Activated CD8-positive, alpha-beta memory T cell treated with anti-CD3 and anti-CD28 coated beads, Interleukin-2, amount 10 ng/mL, durations not matched to agents 7 days and 5 days (primary cell): ENCODE measurements around the gene ZFYVE26. TPM values are rescaled to one million over a fixed set of nuclear protein-coding genes. Genes with fewer than 3 reads are reported as not detected.

Experiments
- ATAC-seq: fragments of 150-1000 bp; cut with Tn5 transposase; one replicate; pipeline ENCODE4 v1.10.0; 2021; ENCODE audit warnings: moderate library complexity
- CTCF ChIA-PET: fragments of 350-600 bp; sonication (Branson Sonifier 250); formaldehyde crosslinking; loops from one replicate; lab custom pipeline; 2021; ENCODE audit warnings: antibody characterized with exemption; lab: Charles Lee
- DNase-seq: peaks from one replicate; pipeline ENCODE4 v3.0.0-alpha.2; 2020
- H3K27ac Mint-ChIP-seq: one replicate; pipeline ENCODE4 v1.8.0; 2021; ENCODE audit warnings: mild to moderate bottlenecking, mixed read lengths
- H3K27me3 Mint-ChIP-seq: one replicate; pipeline ENCODE4 v1.8.0; 2021; ENCODE audit warnings: mixed read lengths
- H3K36me3 Mint-ChIP-seq: one replicate; pipeline ENCODE4 v1.8.0; 2021; ENCODE audit warnings: mild to moderate bottlenecking, mixed read lengths
- H3K4me1 Mint-ChIP-seq: one replicate; pipeline ENCODE4 v1.8.0; 2021; ENCODE audit warnings: mixed read lengths
- H3K4me3 Mint-ChIP-seq: one replicate; pipeline ENCODE4 v1.8.0; 2021; ENCODE audit warnings: mild to moderate bottlenecking, moderate library complexity, mixed read lengths
- H3K9me3 Mint-ChIP-seq: one replicate; pipeline ENCODE4 v1.8.0; 2022; ENCODE audit warnings: low read depth, mixed read lengths
- total RNA-seq, 2 experiments: library from RNA; stranded (reverse); gene quantifications; one replicate each; pipeline ENCODE4 v1.2.3, GENCODE V29; 2021

Gene ZFYVE26
- 10 to 100 TPM; 25.3 to 27.0 TPM for total RNA-seq

DNA sequence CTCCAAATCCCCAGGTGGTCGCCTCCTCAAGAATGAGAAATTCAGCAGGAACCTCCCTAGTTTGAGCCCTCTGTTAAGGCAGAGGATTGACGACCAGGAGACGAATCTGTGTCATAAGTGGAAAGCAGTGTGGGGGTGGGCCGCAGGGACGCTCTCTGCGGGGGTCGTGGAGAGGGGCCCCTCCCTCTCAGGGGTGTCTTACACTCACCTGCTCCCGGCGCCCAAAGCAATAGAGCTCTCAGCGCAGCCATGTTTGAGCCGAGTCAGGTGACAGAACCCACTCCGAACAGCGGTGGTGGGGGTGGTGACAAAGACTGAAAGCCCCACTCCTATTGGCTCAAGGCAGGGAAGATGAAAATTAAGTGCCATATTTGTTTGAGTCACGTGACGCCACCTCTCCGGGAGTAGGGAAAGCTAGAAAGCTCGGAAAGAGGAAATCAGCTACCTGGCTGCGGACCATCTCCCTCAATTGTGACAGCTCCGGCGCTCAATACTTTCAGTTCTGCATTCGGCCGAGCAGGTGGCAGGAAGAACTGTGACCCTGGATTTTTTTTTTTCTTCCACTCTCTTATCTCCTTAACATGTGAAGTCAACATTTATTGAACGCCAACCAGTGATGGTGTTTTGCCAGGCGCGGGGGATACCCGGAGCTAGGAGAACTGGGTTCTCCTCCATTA lies at the start of gene ZFYVE26:
ZFYVE26 (minus strand) TSS at position 265 of the 677 bp plus-strand sequence. CDS start 627 bp downstream, outside the sequence.
- no peaks in the 10 kb centered on the region for H3K9me3 Mint-ChIP-seq
- H3K27me3 Mint-ChIP-seq: no peaks in the 10 kb centered on the region
- ATAC-seq (peak; percentile 93), DNase-seq (peak; percentile 96)
- H3K4me1 Mint-ChIP-seq: peaks cover 54% of the 10 kb centered on the region
- peak within 1 kb of the TSS; percentile 95 for H3K27ac Mint-ChIP-seq
- H3K36me3 Mint-ChIP-seq: peaks cover 5% of the 10 kb centered on the region
- CTCF ChIA-PET: interaction anchor here (0.7 kb wide), 1 partner anchor 468 kb away, joined by 3 read pairs; no protein-coding TSS in a partner anchor
- H3K4me3 Mint-ChIP-seq: peak within 1 kb of the TSS; percentile 91

DNA sequence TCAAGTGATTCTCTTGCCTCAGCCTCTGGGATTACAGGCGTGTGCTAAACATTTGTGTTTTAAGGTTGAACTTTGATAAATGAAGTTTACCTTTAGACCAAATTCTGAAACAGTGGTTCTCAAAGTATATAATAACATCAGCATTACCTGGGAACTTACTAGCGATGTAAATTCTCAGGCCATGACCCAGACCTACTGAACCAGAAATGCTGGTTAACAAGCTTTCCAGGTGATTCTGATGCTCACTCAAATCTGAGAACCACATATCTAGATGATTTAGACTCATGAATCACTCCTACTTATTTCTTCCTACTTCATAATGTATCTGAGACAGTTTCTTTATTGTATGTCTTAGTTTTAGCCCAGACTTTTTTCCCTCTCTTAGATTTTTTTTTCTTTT lies 46.8 kb upstream of the ZFYVE26 start:
- peaks cover 7% of the 10 kb centered on the region for H3K4me1 Mint-ChIP-seq
- H3K27ac Mint-ChIP-seq: no peak overlapping the region
- no peaks in the 10 kb centered on the region for H3K27me3 Mint-ChIP-seq
- H3K9me3 Mint-ChIP-seq: peaks cover 4% of the 10 kb centered on the region
- peaks cover 25% of the 10 kb centered on the region for H3K36me3 Mint-ChIP-seq
- H3K4me3 Mint-ChIP-seq: no peak overlapping the region
- CTCF ChIA-PET: no interaction called here
- DNase-seq (no peak), ATAC-seq (no peak)

DNA sequence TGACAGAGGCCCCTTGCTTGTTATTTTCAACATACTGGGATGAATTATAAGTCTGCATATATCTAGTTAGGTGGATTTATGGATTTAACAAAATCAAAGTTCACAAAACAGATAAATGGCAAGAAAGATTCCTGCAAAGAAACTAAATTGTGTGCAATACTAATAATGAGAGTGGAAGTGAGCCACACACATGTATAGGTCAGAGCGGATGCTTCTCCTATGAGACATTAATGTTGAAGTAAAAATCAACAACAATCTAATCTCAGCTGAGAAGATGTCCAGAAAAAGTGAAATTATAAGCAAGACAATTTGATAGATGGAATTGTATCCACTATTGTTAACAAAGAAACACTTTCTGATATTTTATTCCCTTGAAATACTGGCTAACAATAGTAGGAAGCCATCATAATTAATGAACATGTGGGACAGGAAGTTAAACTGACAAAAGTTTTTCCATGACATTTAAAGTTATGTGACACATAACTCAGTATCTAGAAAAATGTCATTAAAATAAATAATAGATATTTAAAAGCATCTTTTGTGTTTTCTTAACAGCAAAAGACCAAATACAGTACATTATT lies 42.9 kb upstream of the ZFYVE26 start:
- no peak overlapping the region for H3K4me3 Mint-ChIP-seq
- CTCF ChIA-PET: no interaction called here
- no peaks in the 10 kb centered on the region for H3K27me3 Mint-ChIP-seq
- H3K36me3 Mint-ChIP-seq: peaks cover 2% of the 10 kb centered on the region
- H3K4me1 Mint-ChIP-seq: peaks cover 12% of the 10 kb centered on the region
- no peaks in the 10 kb centered on the region for H3K9me3 Mint-ChIP-seq
- H3K27ac Mint-ChIP-seq: no peak overlapping the region
- ATAC-seq (no peak), DNase-seq (no peak)

DNA sequence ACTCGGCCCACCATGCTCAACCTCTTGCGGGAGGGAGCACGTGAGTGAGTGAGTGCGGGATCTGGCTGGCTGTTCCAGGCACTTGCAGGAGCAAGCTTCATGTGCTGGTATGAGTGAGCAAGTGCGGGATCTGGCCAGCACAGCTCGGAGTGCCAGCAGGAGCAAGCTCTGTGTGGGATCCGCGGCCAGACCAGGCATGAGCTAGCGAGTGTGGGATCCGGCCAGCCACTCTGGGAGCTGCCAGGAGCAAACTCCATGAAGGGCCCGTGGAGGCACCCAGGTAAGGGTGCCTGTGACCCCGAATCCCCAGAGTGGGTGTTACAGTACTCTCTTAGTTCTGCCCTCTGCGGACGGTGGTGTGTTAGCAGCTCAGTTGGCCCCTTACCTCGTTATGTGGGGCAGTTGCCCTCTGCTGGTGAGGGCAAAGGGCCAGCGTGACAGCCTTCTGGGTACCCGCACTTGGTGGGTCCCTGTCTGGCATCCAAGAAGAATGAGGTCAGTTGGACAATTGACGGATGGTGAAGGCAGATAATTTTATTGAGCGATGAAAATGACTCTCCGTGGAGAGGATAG lies 41.5 kb upstream of the ZFYVE26 start:
- no peaks in the 10 kb centered on the region for H3K9me3 Mint-ChIP-seq
- peaks cover 2% of the 10 kb centered on the region for H3K36me3 Mint-ChIP-seq
- peaks cover 9% of the 10 kb centered on the region for H3K4me1 Mint-ChIP-seq
- no peak overlapping the region for H3K27ac Mint-ChIP-seq
- DNase-seq (no peak), ATAC-seq (no peak)
- no peak overlapping the region for H3K4me3 Mint-ChIP-seq
- H3K27me3 Mint-ChIP-seq: no peaks in the 10 kb centered on the region
- CTCF ChIA-PET: no interaction called here

DNA sequence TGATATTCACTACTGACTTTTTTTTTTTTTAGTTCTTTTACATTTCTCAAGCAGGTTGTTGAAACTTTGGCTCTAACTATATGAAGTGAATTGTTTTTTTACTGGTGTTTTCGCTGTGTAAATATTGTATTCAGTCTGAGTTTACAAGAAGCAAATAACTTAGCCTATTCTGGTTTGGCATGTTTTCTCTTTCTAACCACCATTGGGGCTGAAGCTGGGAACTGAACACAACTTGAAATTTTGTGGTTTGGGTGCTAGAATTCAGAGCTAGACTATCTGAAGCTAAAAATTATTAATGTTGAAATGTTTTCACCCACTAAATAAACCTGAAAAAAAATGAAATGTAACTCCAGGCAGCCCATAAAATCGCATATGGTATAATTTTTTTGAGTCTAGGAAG lies 40.4 kb upstream of the ZFYVE26 start:
- Mint-ChIP-seq H3K36me3 (peaks cover 2% of the 10 kb centered on the region), H3K27ac (no peak overlapping the region), H3K4me3 (no peak overlapping the region), H3K4me1 (peaks cover 9% of the 10 kb centered on the region), H3K9me3 (no peaks in the 10 kb centered on the region), H3K27me3 (no peaks in the 10 kb centered on the region)
- no peak for DNase-seq
- CTCF ChIA-PET: no interaction called here
- no peak for ATAC-seq

DNA sequence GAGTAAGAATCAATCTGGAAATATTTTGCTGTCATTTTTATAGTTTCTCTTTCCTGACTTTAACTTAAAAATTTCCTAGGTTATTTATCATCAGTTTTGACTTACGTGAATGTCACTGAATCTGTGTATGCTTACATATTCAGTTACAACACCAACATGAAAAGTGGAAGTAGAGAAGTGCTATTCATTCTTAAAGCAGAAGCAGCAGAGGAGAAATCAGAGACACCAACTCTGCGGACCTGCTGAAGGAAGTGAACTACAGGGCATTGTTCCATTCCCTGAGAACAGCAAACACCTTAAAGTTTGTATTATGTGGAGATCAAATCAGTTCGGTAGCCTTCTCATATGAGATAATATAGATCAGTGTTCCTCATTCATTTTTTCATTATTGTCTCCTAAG lies 37.3 kb upstream of the ZFYVE26 start:
- DNase-seq (no peak), ATAC-seq (no peak)
- no peaks in the 10 kb centered on the region for H3K27me3 Mint-ChIP-seq
- H3K4me3 Mint-ChIP-seq: no peak overlapping the region
- peaks cover 6% of the 10 kb centered on the region for H3K4me1 Mint-ChIP-seq
- H3K36me3 Mint-ChIP-seq: peaks cover 7% of the 10 kb centered on the region
- no peak overlapping the region for H3K27ac Mint-ChIP-seq
- H3K9me3 Mint-ChIP-seq: no peaks in the 10 kb centered on the region
- CTCF ChIA-PET: no interaction called here

DNA sequence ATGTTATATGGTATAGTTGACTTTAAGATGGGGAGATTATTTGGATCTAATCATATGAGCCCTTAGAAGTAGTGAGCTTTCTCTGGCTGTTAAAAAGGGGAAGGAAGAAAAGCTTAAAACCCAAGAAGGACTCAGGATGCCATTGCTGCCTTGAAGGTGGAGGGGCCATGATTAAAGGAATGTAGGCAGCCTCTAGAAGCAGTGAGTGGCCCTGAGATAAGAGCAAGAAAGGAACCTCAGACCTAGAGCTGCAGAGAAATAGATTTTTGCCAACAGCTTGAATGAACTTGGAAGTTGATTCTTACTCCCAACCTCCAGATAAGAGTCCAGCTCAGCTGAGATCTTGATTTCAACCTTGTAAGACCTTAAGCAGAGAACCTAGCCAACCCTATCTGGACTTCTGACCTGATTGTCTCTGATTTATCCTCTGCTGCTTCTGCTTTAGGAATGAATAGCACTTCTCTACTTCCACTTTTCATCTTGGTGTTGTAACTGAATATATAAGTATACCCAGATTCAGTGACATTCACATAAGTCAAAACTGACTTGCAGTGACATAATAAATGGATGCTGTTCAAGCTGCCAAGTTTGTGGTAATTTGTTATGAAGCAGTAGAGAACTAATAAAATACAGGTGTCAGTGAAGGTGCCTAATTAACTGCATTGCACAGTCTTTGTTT lies 36.7 kb upstream of the ZFYVE26 start:
- CTCF ChIA-PET: no interaction called here

DNA sequence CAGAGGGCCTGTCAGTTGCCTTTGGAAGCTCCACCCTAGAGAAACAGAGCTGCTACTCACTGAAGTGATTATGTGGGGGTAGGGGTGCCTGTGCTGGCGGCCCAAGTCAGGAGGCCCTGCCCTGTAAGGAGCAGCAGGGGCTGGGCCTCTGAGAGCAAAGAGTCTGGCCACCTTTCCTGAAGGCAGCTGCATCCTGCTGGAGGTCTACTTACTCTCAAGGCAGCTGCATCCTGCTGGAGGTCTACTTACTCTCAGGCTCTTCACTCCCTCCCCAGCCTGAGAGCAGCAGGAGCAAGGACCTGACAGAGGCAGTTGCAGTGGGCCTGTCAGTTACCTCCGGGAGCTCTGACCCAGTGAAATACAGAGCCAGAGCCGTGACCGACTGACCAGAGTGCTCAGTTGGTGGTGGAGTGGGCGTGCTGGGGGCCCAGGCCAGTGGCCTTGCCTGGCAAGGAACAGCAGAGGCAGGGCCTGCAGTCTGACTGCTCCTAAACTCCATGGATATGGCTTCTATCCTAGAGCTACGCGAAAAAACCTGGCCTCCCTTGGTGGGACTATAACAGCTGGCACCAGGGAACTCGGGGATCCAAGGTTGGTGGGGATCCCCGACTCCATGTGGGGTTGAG lies 35.5 kb upstream of the ZFYVE26 start:
- Mint-ChIP-seq H3K36me3 (peaks cover 17% of the 10 kb centered on the region), H3K9me3 (peaks cover 5% of the 10 kb centered on the region), H3K27ac (no peak overlapping the region), H3K4me1 (peaks cover 4% of the 10 kb centered on the region), H3K4me3 (no peak overlapping the region), H3K27me3 (no peaks in the 10 kb centered on the region)
- CTCF ChIA-PET: no interaction called here
- ATAC-seq (no peak), DNase-seq (no peak)

More for the DNA sequence above, 36.7 kb upstream of the ZFYVE26 start:
- DNase-seq: no peak
- Mint-ChIP-seq H3K27ac (no peak overlapping the region), H3K4me1 (peaks cover 6% of the 10 kb centered on the region), H3K4me3 (no peak overlapping the region), H3K27me3 (no peaks in the 10 kb centered on the region), H3K9me3 (peaks cover 5% of the 10 kb centered on the region), H3K36me3 (peaks cover 10% of the 10 kb centered on the region)
- no peak for ATAC-seq

DNA sequence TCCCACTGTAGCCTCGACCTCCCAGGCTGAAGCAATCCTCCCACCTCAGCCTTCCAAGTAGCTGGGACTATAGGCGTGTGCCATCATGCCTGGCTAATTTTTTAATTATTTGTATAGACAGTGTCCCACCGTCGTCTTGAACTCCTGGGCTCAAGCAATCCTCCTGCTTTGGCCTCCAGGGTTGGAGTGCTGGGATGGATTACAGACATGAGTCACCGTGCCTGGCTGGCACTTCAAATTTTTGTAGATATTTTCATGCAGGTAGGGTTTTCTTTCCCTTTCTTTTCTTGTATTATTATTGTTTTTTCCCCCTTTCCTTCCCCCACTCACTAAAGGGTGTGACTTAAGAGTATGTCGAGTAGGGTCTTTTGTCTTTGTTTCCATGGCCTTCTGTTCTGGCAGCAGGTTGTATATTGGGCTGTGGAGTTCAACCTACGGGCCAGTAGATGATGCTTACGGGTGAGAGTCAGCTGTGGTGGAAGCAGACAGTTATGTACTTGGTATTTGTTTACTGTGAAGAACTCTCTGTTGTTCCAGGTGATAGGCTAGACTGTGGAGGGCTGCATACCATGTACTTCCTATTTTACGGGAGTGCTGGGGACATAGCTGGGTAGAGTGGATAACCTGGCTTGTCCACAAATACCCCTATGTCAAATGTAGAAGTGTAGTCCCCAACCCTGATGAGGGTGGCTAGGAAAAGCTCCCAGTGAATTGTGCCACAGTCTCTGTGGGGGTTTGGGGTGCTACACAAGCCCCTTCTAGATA lies 33.9 kb upstream of the ZFYVE26 start:
- Mint-ChIP-seq H3K4me3 (no peak overlapping the region), H3K9me3 (peaks cover 7% of the 10 kb centered on the region), H3K27ac (no peak overlapping the region), H3K4me1 (no peaks in the 10 kb centered on the region), H3K36me3 (peaks cover 25% of the 10 kb centered on the region), H3K27me3 (no peaks in the 10 kb centered on the region)
- ATAC-seq (no peak), DNase-seq (no peak)
- CTCF ChIA-PET: interaction anchor here (1.5 kb wide), 1 partner anchor 23 kb away, joined by 3 read pairs; no protein-coding TSS in a partner anchor

DNA sequence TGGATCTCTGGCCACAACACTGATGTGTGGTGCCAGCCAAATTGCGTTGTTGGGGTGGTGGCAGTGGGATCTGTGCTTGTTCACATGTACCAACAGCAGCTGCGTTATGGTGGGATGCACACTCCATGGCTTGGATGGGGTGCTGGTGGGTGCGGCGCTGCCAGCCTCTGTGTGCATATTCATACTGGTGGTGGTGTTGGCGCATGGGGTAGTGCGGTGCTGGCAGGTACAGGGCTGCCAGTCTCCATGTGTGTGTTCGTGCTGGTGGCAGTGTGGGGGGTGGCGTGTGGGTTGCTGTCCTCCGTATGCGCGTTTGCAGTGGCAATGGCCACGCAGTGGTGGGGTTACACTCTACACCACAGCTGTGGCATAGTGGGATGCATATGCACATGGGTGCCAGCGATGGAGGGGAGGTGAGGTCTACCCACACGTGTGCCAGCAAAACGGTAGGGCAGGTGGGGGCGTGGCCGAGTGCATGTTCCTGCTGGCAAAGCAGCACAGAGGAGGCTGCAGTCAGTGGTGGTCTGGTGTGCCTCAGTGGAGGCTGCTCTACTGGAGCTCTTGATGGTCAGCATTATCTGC lies 29.7 kb upstream of the ZFYVE26 start:
- ATAC-seq: no peak
- Mint-ChIP-seq H3K4me1 (no peaks in the 10 kb centered on the region), H3K27me3 (no peaks in the 10 kb centered on the region), H3K9me3 (peaks cover 7% of the 10 kb centered on the region), H3K36me3 (peaks cover 41% of the 10 kb centered on the region), H3K27ac (no peak overlapping the region), H3K4me3 (no peak overlapping the region)
- CTCF ChIA-PET: no interaction called here
- DNase-seq: no peak

DNA sequence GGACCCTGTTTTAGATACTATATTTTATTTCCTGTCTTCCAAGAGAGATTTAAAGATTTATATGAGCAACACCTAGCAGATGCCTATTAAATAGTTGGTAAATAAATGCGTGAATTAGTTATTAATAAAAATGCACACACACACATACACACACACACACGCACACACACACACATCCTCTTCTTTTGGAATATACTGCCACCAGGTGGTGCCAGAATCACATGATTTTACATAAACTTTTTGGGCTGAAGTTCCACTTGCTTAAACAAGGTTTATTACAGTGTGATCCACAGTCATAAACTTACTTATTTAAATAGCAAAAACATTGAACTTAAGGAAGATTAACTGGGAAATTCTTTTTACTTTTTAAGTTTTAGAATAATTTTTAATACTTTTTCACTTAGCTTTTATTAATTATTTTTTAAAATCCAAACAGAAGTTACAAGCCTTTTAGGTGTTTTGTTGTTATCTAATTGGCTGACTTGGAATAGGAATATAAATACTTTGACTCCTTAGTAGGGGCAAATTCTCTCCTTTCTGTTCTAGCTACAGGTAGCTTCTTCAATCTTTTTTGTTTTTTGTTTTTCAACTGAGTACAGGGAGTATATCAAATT lies 20.7 kb upstream of the ZFYVE26 start:
- ATAC-seq (no peak), DNase-seq (peak; percentile 61)
- Mint-ChIP-seq H3K36me3 (peaks cover 17% of the 10 kb centered on the region), H3K4me1 (no peaks in the 10 kb centered on the region), H3K27ac (no peak overlapping the region), H3K27me3 (no peaks in the 10 kb centered on the region), H3K4me3 (no peak overlapping the region), H3K9me3 (no peaks in the 10 kb centered on the region)
- CTCF ChIA-PET: interaction anchor here (0.7 to 2.4 kb wide), 8 partner anchors 15 to 1007 kb away, joined by 3 to 7 read pairs (median 4); no protein-coding TSS in a partner anchor

DNA sequence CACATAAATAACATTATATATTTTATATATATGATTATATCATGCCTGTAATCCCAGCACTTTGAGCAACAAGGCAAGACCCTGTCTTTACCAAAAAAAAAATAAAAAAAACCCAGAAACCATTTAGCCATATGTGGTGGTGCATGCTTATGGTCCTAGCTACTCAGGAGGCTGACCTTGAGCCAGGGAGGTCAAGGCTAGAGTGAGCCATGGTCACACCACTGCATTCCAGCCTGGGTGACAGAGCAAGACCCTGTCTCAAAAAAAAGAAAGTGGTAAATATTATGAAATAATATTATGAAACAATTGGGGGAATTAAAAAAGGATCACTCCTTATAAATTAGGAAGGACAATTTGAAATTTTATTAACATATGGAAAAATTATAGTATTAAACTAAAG lies 19.2 kb upstream of the ZFYVE26 start:
- Mint-ChIP-seq H3K36me3 (peaks cover 11% of the 10 kb centered on the region), H3K9me3 (no peaks in the 10 kb centered on the region), H3K4me3 (no peak overlapping the region), H3K27ac (no peak overlapping the region), H3K27me3 (no peaks in the 10 kb centered on the region), H3K4me1 (no peaks in the 10 kb centered on the region)
- CTCF ChIA-PET: interaction anchor here (0.8 kb wide), 1 partner anchor 16 kb away, joined by 3 read pairs; no protein-coding TSS in a partner anchor
- no peak for DNase-seq
- ATAC-seq: no peak
